GM20000 (cell line): ENCODE results near the gene GPR61.

Source experiments
- DNase-seq: peaks from one replicate; pipeline ENCODE4 v3.0.0; 2012; ENCODE audit warnings: low spot score
- TF ChIP-seq, protein P1 (sequence below): IDR thresholded peaks from 2 replicates; pipeline ENCODE4 v1.5.1; 2012; ENCODE audit warnings: mild to moderate bottlenecking, control low read depth; ENCODE audit errors: extremely low read depth, missing control alignments

Gene GPR61, protein sequence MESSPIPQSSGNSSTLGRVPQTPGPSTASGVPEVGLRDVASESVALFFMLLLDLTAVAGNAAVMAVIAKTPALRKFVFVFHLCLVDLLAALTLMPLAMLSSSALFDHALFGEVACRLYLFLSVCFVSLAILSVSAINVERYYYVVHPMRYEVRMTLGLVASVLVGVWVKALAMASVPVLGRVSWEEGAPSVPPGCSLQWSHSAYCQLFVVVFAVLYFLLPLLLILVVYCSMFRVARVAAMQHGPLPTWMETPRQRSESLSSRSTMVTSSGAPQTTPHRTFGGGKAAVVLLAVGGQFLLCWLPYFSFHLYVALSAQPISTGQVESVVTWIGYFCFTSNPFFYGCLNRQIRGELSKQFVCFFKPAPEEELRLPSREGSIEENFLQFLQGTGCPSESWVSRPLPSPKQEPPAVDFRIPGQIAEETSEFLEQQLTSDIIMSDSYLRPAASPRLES

DNA sequence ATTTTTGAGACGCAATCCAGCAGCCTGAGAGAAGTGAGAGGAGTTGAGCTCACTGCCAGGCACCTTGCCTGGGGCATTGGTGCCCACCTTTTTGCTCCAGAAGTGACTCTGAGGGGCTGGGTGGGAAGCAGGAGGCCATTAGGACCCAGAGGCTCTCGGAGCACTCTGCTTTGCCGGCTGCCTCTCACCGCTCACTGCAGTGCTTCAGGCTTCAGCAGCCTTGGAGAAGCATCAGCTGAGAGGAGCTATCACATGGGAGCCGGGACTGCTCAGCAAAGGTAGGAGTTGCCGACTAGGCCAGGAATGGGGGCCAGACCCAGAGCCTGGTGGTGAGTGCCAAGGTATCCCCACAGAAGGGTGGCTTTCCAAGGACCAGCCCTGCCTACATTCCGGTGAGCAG is at the start of gene GPR61:
TSS of gene GPR61 (plus strand) at position 197 of the 400 bp plus-strand sequence. CDS start 3,151 bp downstream, outside the sequence.
- TF ChIP-seq, protein P1, sequence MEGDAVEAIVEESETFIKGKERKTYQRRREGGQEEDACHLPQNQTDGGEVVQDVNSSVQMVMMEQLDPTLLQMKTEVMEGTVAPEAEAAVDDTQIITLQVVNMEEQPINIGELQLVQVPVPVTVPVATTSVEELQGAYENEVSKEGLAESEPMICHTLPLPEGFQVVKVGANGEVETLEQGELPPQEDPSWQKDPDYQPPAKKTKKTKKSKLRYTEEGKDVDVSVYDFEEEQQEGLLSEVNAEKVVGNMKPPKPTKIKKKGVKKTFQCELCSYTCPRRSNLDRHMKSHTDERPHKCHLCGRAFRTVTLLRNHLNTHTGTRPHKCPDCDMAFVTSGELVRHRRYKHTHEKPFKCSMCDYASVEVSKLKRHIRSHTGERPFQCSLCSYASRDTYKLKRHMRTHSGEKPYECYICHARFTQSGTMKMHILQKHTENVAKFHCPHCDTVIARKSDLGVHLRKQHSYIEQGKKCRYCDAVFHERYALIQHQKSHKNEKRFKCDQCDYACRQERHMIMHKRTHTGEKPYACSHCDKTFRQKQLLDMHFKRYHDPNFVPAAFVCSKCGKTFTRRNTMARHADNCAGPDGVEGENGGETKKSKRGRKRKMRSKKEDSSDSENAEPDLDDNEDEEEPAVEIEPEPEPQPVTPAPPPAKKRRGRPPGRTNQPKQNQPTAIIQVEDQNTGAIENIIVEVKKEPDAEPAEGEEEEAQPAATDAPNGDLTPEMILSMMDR = no peak
- DNase-seq = no peak

DNA sequence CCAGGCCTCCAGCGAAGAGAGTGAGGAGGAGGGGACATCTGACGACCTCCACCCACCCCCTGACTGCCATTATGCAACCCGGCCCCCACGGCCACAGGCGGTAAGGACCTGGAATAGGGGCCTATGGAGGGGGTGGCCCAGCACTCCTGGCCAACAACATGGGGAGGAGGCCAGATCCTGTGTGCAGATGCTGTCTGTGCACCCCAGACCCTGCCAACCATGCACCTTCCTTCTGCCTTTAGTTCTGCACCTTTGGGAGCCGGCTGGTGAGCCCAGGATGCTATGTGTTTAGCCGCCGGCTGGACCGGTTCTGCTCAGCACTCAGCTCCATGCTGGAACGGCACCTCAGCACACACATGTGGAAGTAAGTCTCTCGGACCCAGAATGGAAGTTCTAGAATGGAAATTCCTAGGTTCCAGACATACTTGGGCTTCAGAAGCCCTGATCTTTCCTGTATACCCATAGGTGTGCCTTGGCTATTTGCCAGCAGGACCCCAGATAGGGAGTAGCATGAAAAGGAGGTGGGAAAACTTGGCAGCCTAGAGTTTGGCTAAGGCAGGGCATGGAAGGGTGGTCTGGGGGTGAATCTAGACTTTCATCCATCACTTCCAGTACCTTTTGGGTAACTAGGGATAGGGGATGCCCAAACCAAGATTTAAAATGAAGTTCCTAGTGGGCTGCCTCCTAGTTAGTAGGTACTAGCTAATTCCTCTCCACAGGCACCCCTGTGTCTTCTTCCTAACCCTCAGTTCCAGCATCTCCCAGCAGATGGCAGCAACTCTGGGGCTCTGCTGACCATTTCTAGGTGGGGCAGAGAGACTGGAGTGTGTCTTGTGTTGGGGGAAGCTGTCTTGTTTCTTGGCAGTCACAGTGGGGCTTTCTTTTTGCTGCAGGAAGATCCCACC is 49.4 kb upstream of the GPR61 start:
- TF ChIP-seq, protein P1 = peak; percentile 81
- DNase-seq = peak; percentile 75

DNA sequence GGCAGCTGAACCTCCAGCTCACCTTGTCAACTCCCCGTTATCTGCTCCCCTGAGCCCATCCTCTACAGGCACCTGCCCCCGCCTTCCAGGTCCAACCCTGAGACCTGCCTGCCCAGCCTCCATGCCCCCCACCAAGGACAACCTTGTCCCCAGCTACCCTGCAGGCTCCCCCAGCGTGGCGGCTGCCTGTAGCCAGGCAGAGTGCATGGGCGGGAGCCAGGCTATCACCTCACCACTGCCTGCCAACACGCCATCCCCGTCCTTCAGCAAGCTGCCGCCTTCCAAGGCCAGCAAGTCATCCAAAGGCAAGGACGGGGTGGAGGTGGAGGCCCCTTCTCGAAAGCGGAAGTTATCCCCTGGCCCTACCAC is 48.8 kb upstream of the GPR61 start:
- DNase-seq = no peak
- TF ChIP-seq, protein P1 = no peak

DNA sequence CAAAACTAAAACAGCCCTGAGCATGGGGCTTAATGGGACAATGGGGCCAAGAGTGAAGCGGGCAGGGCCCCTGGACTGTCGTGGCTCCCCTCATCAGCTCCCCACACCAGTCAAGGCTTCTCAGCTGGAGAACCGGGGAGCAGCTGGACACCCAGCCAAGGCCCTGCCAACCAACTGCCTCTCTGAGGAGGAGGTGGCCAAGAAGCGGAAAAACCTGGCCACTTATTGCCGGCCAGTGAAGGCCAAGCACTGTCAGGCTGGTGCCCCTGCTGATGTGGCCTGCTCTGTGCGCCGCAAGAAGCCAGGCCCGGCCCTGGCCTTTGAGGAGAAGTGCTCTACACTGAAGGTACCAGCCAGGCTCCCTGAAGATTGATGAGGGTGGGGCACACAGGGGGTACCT is 48.3 kb upstream of the GPR61 start:
- TF ChIP-seq, protein P1 = no peak
- DNase-seq = no peak

DNA sequence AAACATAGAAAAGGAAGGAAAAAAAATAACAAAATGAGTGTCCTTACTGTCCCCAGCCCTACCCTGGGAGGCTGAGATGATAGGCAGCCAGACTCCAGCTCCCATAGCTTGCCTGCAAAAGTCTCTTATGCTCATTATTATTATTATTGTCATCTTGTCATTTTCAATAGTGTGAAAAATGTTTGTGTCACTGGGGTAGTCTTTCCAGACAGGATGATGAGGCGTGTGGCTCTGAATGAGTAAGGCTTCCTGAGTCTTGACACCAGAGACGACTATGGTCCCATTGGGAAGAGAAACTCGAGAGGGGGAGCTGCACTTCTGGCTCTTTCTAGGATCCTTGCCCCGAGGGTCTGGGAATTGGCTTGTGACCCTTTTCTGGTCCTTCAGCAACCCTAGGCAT is 46.9 kb upstream of the GPR61 start:
- TF ChIP-seq, protein P1 = no peak

DNA sequence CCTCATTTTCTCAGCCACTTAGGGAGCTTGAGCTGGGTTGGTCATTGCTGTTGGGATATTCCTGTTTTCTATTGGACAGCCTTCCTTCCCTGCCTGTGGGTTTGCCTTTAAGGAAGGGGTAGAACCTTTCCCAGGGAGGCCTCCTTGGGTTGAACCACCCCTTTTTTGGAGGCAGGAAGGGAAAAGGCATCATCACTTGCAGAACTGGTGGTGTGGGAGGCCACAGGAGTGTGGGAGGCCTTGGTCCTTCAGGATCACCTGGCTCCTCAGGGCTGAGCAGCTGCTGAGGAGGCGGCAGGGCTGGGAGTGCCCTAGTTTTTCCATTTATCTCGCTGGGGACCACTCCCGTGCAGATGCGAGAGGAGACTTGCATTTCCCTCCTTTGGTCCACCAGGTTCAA is 46.4 kb upstream of the GPR61 start:
- no peak for DNase-seq
- TF ChIP-seq, protein P1 = no peak

More for the DNA sequence above, 46.9 kb upstream of the GPR61 start:
- no peak for DNase-seq
